ENCODE data around the gene PIAS1. TPM values are rescaled to one million over a fixed set of nuclear protein-coding genes. Genes with fewer than 3 reads are reported as not detected.
"Not testable (repeated sequence)": the region's sequence is repeated elsewhere in the genome, so short reads cannot be mapped to it uniquely, and the experiment has no call there.

Gene PIAS1
- total and polyA plus RNA-seq, 2 donors from 2014 or later, result 10.6 to 44.3 TPM

GRCh38 chr15:68166847-68167246 is 112.7 kb downstream of the PIAS1 start:
- Histone ChIP-seq H3K4me3 (ENCODE audit: low read length in 3 of 3) (no peak overlapping the region), H3K4me1 (ENCODE audit: control insufficient read depth in 2 of 3, insufficient read depth in 2 of 3, low read depth in 1 of 3, low read length in 3 of 3) (no peaks in the 10 kb centered on the region), H3K36me3 (ENCODE audit: control insufficient read depth in 2 of 3, insufficient read depth in 3 of 3, low read length in 3 of 3) (peaks cover 0 to 4% (median 4%) of the 10 kb centered on the region in 3 donors), H3K9me3 (ENCODE audit: control insufficient read depth in 2 of 3, insufficient read depth in 1 of 3, low read length in 3 of 3) (peaks cover 0 to 2% (median 0%) of the 10 kb centered on the region in 3 donors), H3K27ac (ENCODE audit: low read depth in 2 of 2, low read length in 2 of 2) (no peak overlapping the region), H3K27me3 (ENCODE audit: control insufficient read depth, insufficient read depth, low read length) (no peaks in the 10 kb centered on the region), H3K9ac (ENCODE audit: low read length in 3 of 3) (no peak overlapping the region)
- intact Hi-C loops (cut with DNase I), result no loop called here
- TF ChIP-seq CTCF (IDR thresholded peaks at IDR 0.05; ENCODE audit: borderline replicate concordance, extremely low read depth, insufficient read depth), result no peak
- FAIRE-seq (no peak), DNase-seq (no peak)

- H3K27me3 ChIP-seq (ENCODE audit: control insufficient read depth, insufficient read depth, low read length); intact Hi-C loops (cut with DNase I); FAIRE-seq; H3K27ac ChIP-seq (ENCODE audit: low read depth in 2 of 2, low read length in 2 of 2); H3K4me3 ChIP-seq (ENCODE audit: low read length in 3 of 3); H3K4me1 ChIP-seq (ENCODE audit: control insufficient read depth in 2 of 3, insufficient read depth in 2 of 3, low read depth in 1 of 3, low read length in 3 of 3); H3K9ac ChIP-seq (ENCODE audit: low read length in 3 of 3); H3K9me3 ChIP-seq (ENCODE audit: control insufficient read depth in 2 of 3, insufficient read depth in 1 of 3, low read length in 3 of 3); DNase-seq: not testable (repeated sequence)
- peaks cover 0 to 15% (median 7%) of the 10 kb centered on the region in 3 donors for H3K36me3 ChIP-seq (ENCODE audit: control insufficient read depth in 2 of 3, insufficient read depth in 3 of 3, low read length in 3 of 3)
Observed at GRCh38 chr15:68172037-68172436, 117.9 kb downstream of the PIAS1 start.

- Histone ChIP-seq H3K9me3 (ENCODE audit: control insufficient read depth in 2 of 3, insufficient read depth in 1 of 3, low read length in 3 of 3) (no peaks in the 10 kb centered on the region), H3K36me3 (ENCODE audit: control insufficient read depth in 2 of 3, insufficient read depth in 3 of 3, low read length in 3 of 3) (peaks cover 0 to 22% (median 13%) of the 10 kb centered on the region in 3 donors), H3K27ac (ENCODE audit: low read depth in 2 of 2, low read length in 2 of 2) (no peak overlapping the region), H3K4me3 (ENCODE audit: low read length in 3 of 3) (no peak overlapping the region), H3K27me3 (ENCODE audit: control insufficient read depth, insufficient read depth, low read length) (no peaks in the 10 kb centered on the region), H3K4me1 (ENCODE audit: control insufficient read depth in 2 of 3, insufficient read depth in 2 of 3, low read depth in 1 of 3, low read length in 3 of 3) (no peaks in the 10 kb centered on the region), H3K9ac (ENCODE audit: low read length in 3 of 3) (no peak overlapping the region)
- TF ChIP-seq CTCF (IDR thresholded peaks at IDR 0.05; ENCODE audit: borderline replicate concordance, extremely low read depth, insufficient read depth), result no peak
- FAIRE-seq, result no peak
- DNase-seq, result no peak
- intact Hi-C loops (cut with DNase I), result no loop called here
Observed at GRCh38 chr15:68173119-68173518, 119.0 kb downstream of the PIAS1 start.

GRCh38 chr15:68175526-68175925 is 121.4 kb downstream of the PIAS1 start:
- no peak for DNase-seq
- Histone ChIP-seq H3K9ac (ENCODE audit: low read length in 3 of 3) (no peak overlapping the region), H3K36me3 (ENCODE audit: control insufficient read depth in 2 of 3, insufficient read depth in 3 of 3, low read length in 3 of 3) (peaks cover 0 to 17% (median 13%) of the 10 kb centered on the region in 3 donors), H3K27ac (ENCODE audit: low read depth in 2 of 2, low read length in 2 of 2) (no peak overlapping the region), H3K4me1 (ENCODE audit: control insufficient read depth in 2 of 3, insufficient read depth in 2 of 3, low read depth in 1 of 3, low read length in 3 of 3) (no peaks in the 10 kb centered on the region), H3K27me3 (ENCODE audit: control insufficient read depth, insufficient read depth, low read length) (no peaks in the 10 kb centered on the region), H3K9me3 (ENCODE audit: control insufficient read depth in 2 of 3, insufficient read depth in 1 of 3, low read length in 3 of 3) (no peaks in the 10 kb centered on the region), H3K4me3 (ENCODE audit: low read length in 3 of 3) (no peak overlapping the region)
- intact Hi-C loops (cut with DNase I), result no loop called here
- no peak for TF ChIP-seq CTCF (IDR thresholded peaks at IDR 0.05; ENCODE audit: borderline replicate concordance, extremely low read depth, insufficient read depth)
- no peak for FAIRE-seq
